NCI-H82 treated with DMSO at 0.1 percent for 48 hours (cell line): ENCODE measurements around the gene EZH2.

ENCODE experiments used
- DNase-seq: peaks from one replicate; lab custom pipeline; 2025; ENCODE audit not compliant: unreplicated experiment; lab: John Stamatoyannopoulos, UW

EZH2 gene

GRCh38 chr7:148884049-148884298, at the start of gene EZH2:
EZH2 (minus strand) TSS chr7:148884291; CDS start chr7:148847298, 36,993 bp downstream.
- no peak for DNase-seq

GRCh38 chr7:148931470-148931869, 47.4 kb upstream of the EZH2 start:
- no peak for DNase-seq

GRCh38 chr7:148930335-148930734, 46.2 kb upstream of the EZH2 start:
- DNase-seq, result no peak

GRCh38 chr7:148929176-148929575, 45.1 kb upstream of the EZH2 start:
- no peak for DNase-seq

- peak; percentile 48 for DNase-seq
Observed at GRCh38 chr7:148927123-148928045, 43.3 kb upstream of the EZH2 start.

GRCh38 chr7:148925836-148926235, 41.7 kb upstream of the EZH2 start:
- DNase-seq, result no peak

- no peak for DNase-seq
Observed at GRCh38 chr7:148924011-148924410, 39.9 kb upstream of the EZH2 start.

GRCh38 chr7:148921806-148922205, 37.7 kb upstream of the EZH2 start:
- DNase-seq, result no peak

GRCh38 chr7:148921189-148921588, 37.1 kb upstream of the EZH2 start:
- DNase-seq, result no peak

- no peak for DNase-seq
Observed at GRCh38 chr7:148919859-148920258, 35.8 kb upstream of the EZH2 start.

GRCh38 chr7:148918058-148918596, 34.0 kb upstream of the EZH2 start:
- no peak for DNase-seq

GRCh38 chr7:148916186-148916585, 32.1 kb upstream of the EZH2 start:
- DNase-seq, result no peak

- no peak for DNase-seq
Observed at GRCh38 chr7:148915211-148915610, 31.1 kb upstream of the EZH2 start.

GRCh38 chr7:148914208-148914777, 30.2 kb upstream of the EZH2 start:
- no peak for DNase-seq

GRCh38 chr7:148912758-148913541, 28.9 kb upstream of the EZH2 start:
- DNase-seq, result no peak

GRCh38 chr7:148912151-148912550, 28.1 kb upstream of the EZH2 start:
- no peak for DNase-seq

GRCh38 chr7:148911626-148912025, 27.5 kb upstream of the EZH2 start:
- no peak for DNase-seq

- no peak for DNase-seq
Observed at GRCh38 chr7:148909568-148909967, 25.5 kb upstream of the EZH2 start.

GRCh38 chr7:148906707-148907498, 22.8 kb upstream of the EZH2 start:
- DNase-seq, result peak; percentile 93

- no peak for DNase-seq
Observed at GRCh38 chr7:148905093-148905666, 21.1 kb upstream of the EZH2 start.

- DNase-seq, result no peak
Observed at GRCh38 chr7:148903504-148903903, 19.4 kb upstream of the EZH2 start.
